ENCODE measurements around the gene GABRQ.
"Not testable (repeated sequence)": the region's sequence is repeated elsewhere in the genome, so short reads cannot be mapped to it uniquely, and the experiment has no call there.

GRCh38 chrX:152697952-152698931, 60.5 kb downstream of the GABRQ start, which contains the start of gene MAGEA3:
- TF ChIP-seq CTCF, POLR2A (IDR thresholded peaks at IDR 0.05): not testable (repeated sequence)
